ENCODE data around the gene KRTAP9-9. TPM values are rescaled to one million over a fixed set of nuclear protein-coding genes. Genes with fewer than 3 reads are reported as not detected.
"Not testable (repeated sequence)": the region's sequence is repeated elsewhere in the genome, so short reads cannot be mapped to it uniquely, and the experiment has no call there.

KRTAP9-9 gene
- polyA plus RNA-seq, 3 donors = not detected

GRCh38 chr17:41258406-41258805 is 3.2 kb downstream of the KRTAP9-9 start:
- DNase-seq (ENCODE audit: extremely low read depth in 1 of 11, low read depth in 9 of 11, low spot score in 4 of 11) = no peak

GRCh38 chr17:41263212-41263611 is 8.0 kb downstream of the KRTAP9-9 start:
- DNase-seq (ENCODE audit: extremely low read depth in 1 of 11, low read depth in 9 of 11, low spot score in 4 of 11) = no peak

GRCh38 chr17:41264599-41264998 is 9.4 kb downstream of the KRTAP9-9 start:
- DNase-seq (ENCODE audit: extremely low read depth in 1 of 11, low read depth in 9 of 11, low spot score in 4 of 11) = no peak

- no peak for DNase-seq (ENCODE audit: extremely low read depth in 1 of 11, low read depth in 9 of 11, low spot score in 4 of 11)
These were observed 9.9 kb downstream of the KRTAP9-9 start, which contains the start of gene KRTAP9-6 for GRCh38 chr17:41265078-41265477. Gene KRTAP9-6 (plus strand): TSS chr17:41265378. CDS start chr17:41265378, 0 bp downstream.

- no peak for DNase-seq (ENCODE audit: extremely low read depth in 1 of 11, low read depth in 9 of 11, low spot score in 4 of 11)
These were observed 12.5 kb downstream of the KRTAP9-9 start for GRCh38 chr17:41267711-41268110.

GRCh38 chr17:41271323-41271722 is 16.1 kb downstream of the KRTAP9-9 start:
- DNase-seq (ENCODE audit: extremely low read depth in 1 of 11, low read depth in 9 of 11, low spot score in 4 of 11) = not testable (repeated sequence)

DNA sequence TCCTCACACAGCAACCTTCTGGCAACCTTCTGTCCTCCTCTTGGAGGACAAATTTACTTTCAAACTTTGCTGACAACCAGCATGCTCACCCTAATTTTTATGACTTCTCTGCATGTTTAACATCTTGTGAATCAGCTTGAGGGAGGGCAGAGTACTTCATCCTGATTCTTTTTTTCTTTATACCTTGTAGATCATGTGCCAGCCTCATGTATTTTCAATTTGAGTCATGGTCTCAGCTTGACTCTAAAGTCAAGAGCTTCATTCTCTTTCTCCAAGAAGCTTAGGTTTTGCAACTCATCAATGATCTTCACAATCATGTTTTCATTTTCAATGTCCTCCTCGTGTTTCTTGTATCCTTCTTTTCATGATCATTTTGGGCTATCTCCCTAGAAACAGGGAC is 16.7 kb downstream of the KRTAP9-9 start:
- no peak for DNase-seq (ENCODE audit: extremely low read depth in 1 of 11, low read depth in 9 of 11, low spot score in 4 of 11)

- not testable (repeated sequence) for DNase-seq (ENCODE audit: extremely low read depth in 1 of 11, low read depth in 9 of 11, low spot score in 4 of 11)
These were observed 20.5 kb downstream of the KRTAP9-9 start, which contains the start of gene KRTAP9-7 for GRCh38 chr17:41275648-41276190. Gene KRTAP9-7 (plus strand): TSS chr17:41275698. CDS start chr17:41275698, 0 bp downstream.

- DNase-seq (ENCODE audit: extremely low read depth in 1 of 11, low read depth in 9 of 11, low spot score in 4 of 11) = no peak
These were observed 23.2 kb downstream of the KRTAP9-9 start for GRCh38 chr17:41278176-41278955.

DNA sequence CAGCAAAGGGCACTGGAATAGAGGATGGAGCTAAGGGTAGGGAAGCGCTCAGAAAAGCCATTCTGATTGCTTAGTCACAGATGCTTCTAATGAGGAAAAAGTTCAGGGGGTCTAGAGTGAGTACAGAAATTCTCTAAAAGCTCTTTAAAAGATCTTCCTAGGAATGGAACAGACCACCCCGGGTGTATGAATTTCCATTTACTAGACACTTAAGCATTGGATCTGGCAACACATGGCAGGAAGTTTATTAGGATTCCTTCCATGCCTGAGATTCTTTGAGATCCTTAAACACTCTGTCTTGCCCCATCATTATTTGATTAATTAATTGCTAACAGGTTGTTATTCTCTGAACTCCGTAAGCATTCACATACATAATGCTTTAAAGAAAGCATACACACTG is 28.9 kb downstream of the KRTAP9-9 start:
- DNase-seq (ENCODE audit: extremely low read depth in 1 of 11, low read depth in 9 of 11, low spot score in 4 of 11) = no peak

GRCh38 chr17:41284546-41284945 is 29.4 kb downstream of the KRTAP9-9 start:
- DNase-seq (ENCODE audit: extremely low read depth in 1 of 11, low read depth in 9 of 11, low spot score in 4 of 11) = no peak

DNA sequence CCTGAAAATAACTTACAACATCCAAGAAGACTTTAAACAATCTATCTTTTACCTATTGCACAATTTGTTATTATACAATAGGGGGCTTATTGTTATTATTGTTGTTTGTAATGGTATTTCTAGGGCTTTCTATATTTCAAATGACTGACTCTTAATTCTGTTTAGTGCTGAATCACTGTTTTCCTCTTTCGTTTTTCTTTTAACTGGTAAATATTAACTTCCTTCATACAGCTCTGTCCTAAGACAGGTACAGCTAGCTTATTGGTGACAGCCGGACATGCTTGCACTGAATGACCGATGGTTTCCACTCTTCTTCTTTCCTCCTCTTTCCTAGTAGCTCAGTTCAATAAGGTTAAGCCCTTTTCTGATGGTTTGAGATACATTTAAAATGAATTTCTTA is 31.9 kb downstream of the KRTAP9-9 start:
- DNase-seq (ENCODE audit: extremely low read depth in 1 of 11, low read depth in 9 of 11, low spot score in 4 of 11) = no peak

DNA sequence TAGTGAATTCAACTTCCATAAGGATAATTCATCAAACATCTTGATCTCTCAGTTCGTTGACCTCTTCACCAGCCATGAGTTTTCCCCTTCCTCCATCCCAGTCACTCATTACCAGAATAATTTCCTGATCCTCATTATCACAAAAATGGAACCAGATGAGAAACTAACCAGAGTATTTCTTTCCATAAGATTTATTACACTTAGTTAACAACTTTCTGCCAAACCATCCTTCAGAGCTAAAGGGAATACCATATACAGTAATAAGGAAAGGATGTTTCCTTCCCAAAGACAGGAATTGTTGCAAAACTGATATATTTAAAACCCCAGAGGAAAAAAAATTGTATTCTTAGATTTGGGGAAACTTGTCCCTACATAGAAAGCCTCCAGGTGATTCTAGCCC is 38.8 kb downstream of the KRTAP9-9 start:
- DNase-seq (ENCODE audit: extremely low read depth in 1 of 11, low read depth in 9 of 11, low spot score in 4 of 11) = no peak

- no peak for DNase-seq (ENCODE audit: extremely low read depth in 1 of 11, low read depth in 9 of 11, low spot score in 4 of 11)
These were observed 41.7 kb downstream of the KRTAP9-9 start for GRCh38 chr17:41296846-41297245.

DNA sequence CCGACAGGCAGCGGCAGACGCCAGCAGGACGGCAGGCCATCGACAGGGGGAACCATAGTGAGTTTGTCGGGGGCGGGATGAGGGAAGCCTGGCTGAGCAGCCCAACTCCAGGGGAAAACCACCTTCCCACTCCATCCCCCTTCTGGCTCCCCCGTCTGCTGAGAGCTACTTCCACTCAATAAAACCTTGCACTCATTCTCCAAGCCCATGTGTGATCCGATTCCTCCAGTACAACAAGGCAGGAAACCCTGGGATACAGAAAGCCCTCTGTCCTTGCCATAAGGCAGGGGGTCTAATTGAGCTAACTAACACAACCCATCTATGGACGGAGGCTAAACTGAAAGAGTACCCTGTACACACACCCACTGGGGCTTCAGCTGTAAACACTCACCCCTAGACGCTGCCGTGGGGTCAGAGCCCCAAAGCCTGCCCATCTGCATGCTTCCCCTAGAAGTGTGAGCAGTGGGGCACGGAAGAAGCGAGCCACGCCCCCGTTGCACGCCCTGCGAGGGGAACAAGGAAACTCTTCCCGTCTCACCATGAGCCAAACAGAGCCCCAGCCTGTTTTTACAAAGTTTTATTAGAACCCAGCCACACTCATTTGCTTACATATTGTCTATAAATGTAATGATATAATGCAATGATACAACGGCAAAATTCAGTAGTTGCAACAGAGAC is 43.4 kb downstream of the KRTAP9-9 start:
- DNase-seq (ENCODE audit: extremely low read depth in 1 of 11, low read depth in 9 of 11, low spot score in 4 of 11) = no peak

DNA sequence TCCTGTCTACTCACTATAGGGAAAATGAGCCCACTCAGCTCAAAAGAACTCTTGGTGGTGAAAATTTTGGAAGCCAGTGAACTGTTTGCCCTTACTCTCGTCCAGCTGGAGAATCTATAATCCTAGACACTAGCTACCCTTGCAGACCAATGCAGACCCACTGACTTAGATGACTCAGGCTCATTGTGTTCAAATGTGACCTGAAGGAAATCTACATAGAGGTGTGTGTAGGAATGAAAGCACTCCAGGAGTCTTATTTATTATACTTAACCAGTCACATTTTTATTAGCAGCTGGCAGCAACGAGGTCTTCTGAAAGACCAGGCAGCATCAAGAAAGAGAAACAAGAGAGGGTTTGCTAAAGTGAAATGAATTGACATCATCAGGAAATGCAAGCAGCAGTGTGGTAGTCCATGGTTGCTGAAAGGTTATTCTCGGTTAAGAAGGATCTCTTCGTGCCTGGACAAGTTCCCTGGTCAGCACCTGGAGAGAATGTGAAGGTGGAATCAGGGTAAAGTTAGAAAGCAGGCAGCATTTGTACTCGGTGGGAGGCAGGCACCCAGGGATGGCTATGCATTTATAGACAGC is 46.1 kb downstream of the KRTAP9-9 start:
- DNase-seq (ENCODE audit: extremely low read depth in 1 of 11, low read depth in 9 of 11, low spot score in 4 of 11) = no peak

- no peak for DNase-seq (ENCODE audit: extremely low read depth in 1 of 11, low read depth in 9 of 11, low spot score in 4 of 11)
These were observed 47.0 kb downstream of the KRTAP9-9 start, which contains the start of gene KRTAP29-1 for GRCh38 chr17:41301916-41302901. Gene KRTAP29-1 (minus strand): TSS chr17:41302851. CDS start chr17:41302851, 0 bp downstream.

DNA sequence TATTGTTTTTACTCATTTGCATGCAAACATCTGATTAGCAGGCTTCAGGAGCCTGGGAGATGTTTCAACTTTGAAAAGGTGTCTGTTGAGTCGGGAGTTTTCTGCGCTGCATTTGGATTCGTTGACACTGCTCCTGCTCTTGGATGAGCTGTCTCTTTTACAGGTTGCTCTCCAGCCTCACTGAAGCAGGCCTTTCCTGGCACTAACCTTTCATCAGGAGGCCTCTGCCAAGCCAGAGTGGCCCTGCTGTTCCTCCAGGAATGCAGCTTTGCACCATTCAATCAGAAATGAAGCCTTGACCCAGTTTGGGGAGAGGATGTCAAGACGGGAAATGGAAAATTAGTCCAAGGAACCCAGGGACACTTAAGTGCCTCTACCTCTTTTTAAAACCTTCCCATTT is 47.8 kb downstream of the KRTAP9-9 start:
- DNase-seq (ENCODE audit: extremely low read depth in 1 of 11, low read depth in 9 of 11, low spot score in 4 of 11) = no peak
